Measurements from ENCODE around the gene ALKBH3.

Gene ALKBH3

DNA sequence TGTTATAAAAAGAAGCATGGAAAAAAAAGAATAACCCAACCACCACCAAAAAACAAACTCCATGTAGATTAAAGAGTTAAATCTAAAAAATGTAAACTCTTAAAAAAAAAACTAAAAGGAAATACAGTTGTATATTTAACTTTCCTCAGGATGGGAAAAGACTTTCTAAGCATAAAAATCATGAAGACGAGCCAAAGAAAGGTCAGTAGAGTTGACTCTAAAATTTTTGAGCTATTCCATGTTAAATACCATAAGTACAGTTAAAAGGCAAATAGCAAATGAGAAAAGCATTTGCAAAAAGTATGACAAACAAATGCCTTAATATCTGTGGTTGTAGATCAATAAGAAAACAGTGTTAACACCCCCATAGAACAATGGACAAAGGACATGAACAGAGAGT lies 33.8 kb downstream of the ALKBH3 start:
- DNase-seq (ENCODE audit: low read depth in 1 of 2, low spot score in 1 of 2) = no peak
- H3K27me3 ChIP-seq (ENCODE audit: insufficient read depth, poor library complexity, severe bottlenecking) = no peaks in the 10 kb centered on the region
- TF ChIP-seq SPI1 (IDR thresholded peaks at IDR 0.05; ENCODE audit: borderline replicate concordance, low read depth) (no peak), POLR2AphosphoS5 (IDR thresholded peaks at IDR 0.05; ENCODE audit: low read depth) (no peak), GABPA (IDR thresholded peaks at IDR 0.05; ENCODE audit: low read depth) (no peak)
- TF ChIP-seq, protein P1, sequence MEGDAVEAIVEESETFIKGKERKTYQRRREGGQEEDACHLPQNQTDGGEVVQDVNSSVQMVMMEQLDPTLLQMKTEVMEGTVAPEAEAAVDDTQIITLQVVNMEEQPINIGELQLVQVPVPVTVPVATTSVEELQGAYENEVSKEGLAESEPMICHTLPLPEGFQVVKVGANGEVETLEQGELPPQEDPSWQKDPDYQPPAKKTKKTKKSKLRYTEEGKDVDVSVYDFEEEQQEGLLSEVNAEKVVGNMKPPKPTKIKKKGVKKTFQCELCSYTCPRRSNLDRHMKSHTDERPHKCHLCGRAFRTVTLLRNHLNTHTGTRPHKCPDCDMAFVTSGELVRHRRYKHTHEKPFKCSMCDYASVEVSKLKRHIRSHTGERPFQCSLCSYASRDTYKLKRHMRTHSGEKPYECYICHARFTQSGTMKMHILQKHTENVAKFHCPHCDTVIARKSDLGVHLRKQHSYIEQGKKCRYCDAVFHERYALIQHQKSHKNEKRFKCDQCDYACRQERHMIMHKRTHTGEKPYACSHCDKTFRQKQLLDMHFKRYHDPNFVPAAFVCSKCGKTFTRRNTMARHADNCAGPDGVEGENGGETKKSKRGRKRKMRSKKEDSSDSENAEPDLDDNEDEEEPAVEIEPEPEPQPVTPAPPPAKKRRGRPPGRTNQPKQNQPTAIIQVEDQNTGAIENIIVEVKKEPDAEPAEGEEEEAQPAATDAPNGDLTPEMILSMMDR (IDR thresholded peaks at IDR 0.05; ENCODE audit: insufficient read depth, low read length) = no peak
- TF ChIP-seq, protein P2, sequence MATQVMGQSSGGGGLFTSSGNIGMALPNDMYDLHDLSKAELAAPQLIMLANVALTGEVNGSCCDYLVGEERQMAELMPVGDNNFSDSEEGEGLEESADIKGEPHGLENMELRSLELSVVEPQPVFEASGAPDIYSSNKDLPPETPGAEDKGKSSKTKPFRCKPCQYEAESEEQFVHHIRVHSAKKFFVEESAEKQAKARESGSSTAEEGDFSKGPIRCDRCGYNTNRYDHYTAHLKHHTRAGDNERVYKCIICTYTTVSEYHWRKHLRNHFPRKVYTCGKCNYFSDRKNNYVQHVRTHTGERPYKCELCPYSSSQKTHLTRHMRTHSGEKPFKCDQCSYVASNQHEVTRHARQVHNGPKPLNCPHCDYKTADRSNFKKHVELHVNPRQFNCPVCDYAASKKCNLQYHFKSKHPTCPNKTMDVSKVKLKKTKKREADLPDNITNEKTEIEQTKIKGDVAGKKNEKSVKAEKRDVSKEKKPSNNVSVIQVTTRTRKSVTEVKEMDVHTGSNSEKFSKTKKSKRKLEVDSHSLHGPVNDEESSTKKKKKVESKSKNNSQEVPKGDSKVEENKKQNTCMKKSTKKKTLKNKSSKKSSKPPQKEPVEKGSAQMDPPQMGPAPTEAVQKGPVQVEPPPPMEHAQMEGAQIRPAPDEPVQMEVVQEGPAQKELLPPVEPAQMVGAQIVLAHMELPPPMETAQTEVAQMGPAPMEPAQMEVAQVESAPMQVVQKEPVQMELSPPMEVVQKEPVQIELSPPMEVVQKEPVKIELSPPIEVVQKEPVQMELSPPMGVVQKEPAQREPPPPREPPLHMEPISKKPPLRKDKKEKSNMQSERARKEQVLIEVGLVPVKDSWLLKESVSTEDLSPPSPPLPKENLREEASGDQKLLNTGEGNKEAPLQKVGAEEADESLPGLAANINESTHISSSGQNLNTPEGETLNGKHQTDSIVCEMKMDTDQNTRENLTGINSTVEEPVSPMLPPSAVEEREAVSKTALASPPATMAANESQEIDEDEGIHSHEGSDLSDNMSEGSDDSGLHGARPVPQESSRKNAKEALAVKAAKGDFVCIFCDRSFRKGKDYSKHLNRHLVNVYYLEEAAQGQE (IDR thresholded peaks at IDR 0.05; ENCODE audit: insufficient replicate concordance, low read depth) = no peak
- no peak overlapping the region for H3K27ac ChIP-seq (replicated peaks)
- no peak overlapping the region for H3K4me3 ChIP-seq (replicated peaks; ENCODE audit: insufficient read depth, low read length)

DNA sequence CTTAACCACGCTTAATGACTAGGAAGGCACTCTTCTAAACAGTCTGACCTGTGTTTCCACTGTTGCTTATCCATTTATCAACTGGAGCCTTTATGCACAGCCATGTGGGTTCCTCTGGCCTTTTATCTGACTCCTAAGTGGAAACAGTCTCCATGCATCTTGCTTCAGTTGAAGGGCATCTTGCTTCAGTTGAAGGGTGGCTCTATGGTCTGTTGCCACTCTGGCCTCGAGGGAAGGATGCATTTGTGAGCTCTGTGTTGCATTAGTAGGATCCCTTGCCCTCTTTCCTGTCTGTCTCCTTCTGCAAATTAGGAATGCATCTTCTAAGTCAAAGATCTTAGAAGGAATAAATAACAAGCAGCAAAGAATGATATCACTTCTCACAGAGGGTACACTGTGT lies 36.0 kb downstream of the ALKBH3 start:
- Histone ChIP-seq H3K4me3 (replicated peaks; ENCODE audit: insufficient read depth, low read length) (no peak overlapping the region), H3K27ac (replicated peaks) (no peak overlapping the region), H3K27me3 (ENCODE audit: insufficient read depth, poor library complexity, severe bottlenecking) (no peaks in the 10 kb centered on the region)
- no peak for DNase-seq (ENCODE audit: low read depth in 1 of 2, low spot score in 1 of 2)
- TF ChIP-seq SPI1 (IDR thresholded peaks at IDR 0.05; ENCODE audit: borderline replicate concordance, low read depth) (no peak), GABPA (IDR thresholded peaks at IDR 0.05; ENCODE audit: low read depth) (no peak), POLR2AphosphoS5 (IDR thresholded peaks at IDR 0.05; ENCODE audit: low read depth) (no peak)
- TF ChIP-seq, protein P1 (IDR thresholded peaks at IDR 0.05; ENCODE audit: insufficient read depth, low read length) = no peak
- TF ChIP-seq, protein P2 (IDR thresholded peaks at IDR 0.05; ENCODE audit: insufficient replicate concordance, low read depth) = no peak

DNA sequence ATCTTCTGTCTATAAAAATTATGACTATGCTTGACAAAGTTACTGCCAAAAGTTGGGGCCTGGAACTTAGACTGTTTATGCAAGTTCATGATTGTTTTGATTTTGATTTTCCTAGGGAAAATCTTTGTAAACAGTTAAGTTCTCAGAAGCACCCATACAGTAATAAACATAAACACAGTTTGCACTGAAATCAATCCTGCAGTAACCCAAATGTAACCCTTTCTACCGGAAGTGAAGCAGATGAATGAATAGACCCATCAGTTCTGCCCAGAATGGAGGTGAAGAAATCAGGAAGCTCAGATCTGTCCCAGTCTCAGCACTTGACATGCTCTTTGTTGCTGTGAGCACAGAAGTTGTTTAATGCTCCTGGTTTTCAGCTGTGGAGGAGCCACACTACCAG lies 37.2 kb downstream of the ALKBH3 start:
- Histone ChIP-seq H3K27me3 (ENCODE audit: insufficient read depth, poor library complexity, severe bottlenecking) (no peaks in the 10 kb centered on the region), H3K4me3 (replicated peaks; ENCODE audit: insufficient read depth, low read length) (no peak overlapping the region), H3K27ac (replicated peaks) (no peak overlapping the region)
- no peak for DNase-seq (ENCODE audit: low read depth in 1 of 2, low spot score in 1 of 2)
- TF ChIP-seq, protein P1 (IDR thresholded peaks at IDR 0.05; ENCODE audit: insufficient read depth, low read length) = no peak
- TF ChIP-seq GABPA (IDR thresholded peaks at IDR 0.05; ENCODE audit: low read depth) = no peak
- TF ChIP-seq, protein P2 (IDR thresholded peaks at IDR 0.05; ENCODE audit: insufficient replicate concordance, low read depth) = no peak
- TF ChIP-seq POLR2AphosphoS5 (IDR thresholded peaks at IDR 0.05; ENCODE audit: low read depth) = no peak
- TF ChIP-seq SPI1 (IDR thresholded peaks at IDR 0.05; ENCODE audit: borderline replicate concordance, low read depth) = no peak
